Activated CD4-positive, alpha-beta T cell treated with anti-CD3 and anti-CD28 coated beads for 36 hours (primary cell): Measurements from ENCODE around the gene CISTR. TPM values are rescaled to one million over a fixed set of nuclear protein-coding genes. Genes with fewer than 3 reads are reported as not detected.
"Not testable (repeated sequence)": the region's sequence is repeated elsewhere in the genome, so short reads cannot be mapped to it uniquely, and the experiment has no call there.

Experiments used
- ATAC-seq: fragments of 200-7000 bp; cut with Tn5 transposase; one replicate; pipeline ENCODE4 v1.10.0; 2021; ENCODE audit warnings: mild to moderate bottlenecking, moderate library complexity
- CTCF ChIA-PET: fragments of 350-600 bp; sonication (Branson Sonifier 250); formaldehyde crosslinking; loops from one replicate; lab custom pipeline; 2021; ENCODE audit warnings: antibody characterized with exemption; lab: Charles Lee
- POLR2A ChIA-PET: fragments of 350-600 bp; sonication (Branson Sonifier 250); formaldehyde crosslinking; loops from one replicate; lab custom pipeline; 2021; ENCODE audit warnings: antibody characterized with exemption, inconsistent platforms; lab: Charles Lee
- DNase-seq: peaks from one replicate; pipeline ENCODE4 v3.0.0-alpha.2; 2020
- H3K27ac Mint-ChIP-seq: one replicate; pipeline ENCODE4 v1.8.0; 2021; ENCODE audit warnings: mixed read lengths
- H3K27me3 Mint-ChIP-seq: one replicate; pipeline ENCODE4 v1.8.0; 2021; ENCODE audit warnings: mixed read lengths
- H3K36me3 Mint-ChIP-seq: one replicate; pipeline ENCODE4 v1.8.0; 2021; ENCODE audit warnings: low read depth, mixed read lengths
- H3K4me1 Mint-ChIP-seq: one replicate; pipeline ENCODE4 v1.8.0; 2021; ENCODE audit warnings: mixed read lengths
- H3K4me3 Mint-ChIP-seq: one replicate; pipeline ENCODE4 v1.8.0; 2021; ENCODE audit warnings: mild to moderate bottlenecking, moderate library complexity, mixed read lengths
- H3K9me3 Mint-ChIP-seq: one replicate; pipeline ENCODE4 v1.8.0; 2021; ENCODE audit warnings: low read depth, mixed read lengths
- intact Hi-C, 2 experiments: fragments of 100-400 bp; cut with DNase I in 1 of 2; cut with micrococcal nuclease in 1 of 2; formaldehyde crosslinking; loops; one replicate each; pipeline versions ENCODE4 v1.14.2 to v1.15.1; 2022 to 2024; cut with DNase I, micrococcal nuclease
- total RNA-seq, 2 experiments: library from RNA; stranded (reverse); gene quantifications; one replicate each; pipeline ENCODE4 v1.2.3, GENCODE V29; 2021

CISTR gene
- total RNA-seq, 2 experiments from 2014 or later: not detected

- H3K36me3 Mint-ChIP-seq, POLR2A ChIA-PET, H3K9me3 Mint-ChIP-seq, H3K4me1 Mint-ChIP-seq, H3K27ac Mint-ChIP-seq, DNase-seq, ATAC-seq, intact Hi-C loops, H3K4me3 Mint-ChIP-seq: not testable (repeated sequence)
- H3K27me3 Mint-ChIP-seq: peaks cover 67% of the 10 kb centered on the region
- CTCF ChIA-PET: interaction anchor here (0.7 kb wide), 1 partner anchor 38 kb away, joined by 3 read pairs; no protein-coding TSS in a partner anchor
Measured at GRCh38 chr12:53762793-53763192, 11.0 kb upstream of the CISTR start.

GRCh38 chr12:53761306-53761705 is 9.5 kb upstream of the CISTR start:
- H3K27me3 Mint-ChIP-seq: peaks cover 58% of the 10 kb centered on the region
- H3K9me3 Mint-ChIP-seq: no peaks in the 10 kb centered on the region
- peaks cover 5% of the 10 kb centered on the region for H3K4me1 Mint-ChIP-seq
- POLR2A ChIA-PET: interaction anchor here (0.7 kb wide), 1 partner anchor 44 kb away, joined by 4 read pairs; no protein-coding TSS in a partner anchor
- CTCF ChIA-PET: interaction anchor here (0.6 to 1.5 kb wide), 4 partner anchors 14 to 642 kb away, joined by 3 to 7 read pairs (median 6); no protein-coding TSS in a partner anchor
- intact Hi-C loops: no loop called here
- ATAC-seq: no peak
- no peak overlapping the region for H3K4me3 Mint-ChIP-seq
- H3K27ac Mint-ChIP-seq: no peak overlapping the region
- DNase-seq: no peak
- H3K36me3 Mint-ChIP-seq: no peaks in the 10 kb centered on the region

GRCh38 chr12:53759261-53759660 is 7.5 kb upstream of the CISTR start:
- peaks cover 48% of the 10 kb centered on the region for H3K27me3 Mint-ChIP-seq

GRCh38 chr12:53758730-53759103 is 6.9 kb upstream of the CISTR start:
- no peak overlapping the region for H3K27ac Mint-ChIP-seq

More at GRCh38 chr12:53759261-53759660, 7.5 kb upstream of the CISTR start:
- Mint-ChIP-seq H3K27ac (no peak overlapping the region), H3K36me3 (no peaks in the 10 kb centered on the region), H3K4me1 (peaks cover 9% of the 10 kb centered on the region), H3K4me3 (no peak overlapping the region), H3K9me3 (no peaks in the 10 kb centered on the region)
- CTCF ChIA-PET: interaction anchor here (0.9 kb wide), 1 partner anchor 22 kb away, joined by 4 read pairs; no protein-coding TSS in a partner anchor
- POLR2A ChIA-PET: interaction anchor here (0.7 kb wide), 1 partner anchor 32 kb away, joined by 3 read pairs; the partner anchor contains the start of gene CALCOCO1
- DNase-seq (no peak), ATAC-seq (no peak)
- intact Hi-C loops: no loop called here

GRCh38 chr12:53758081-53758729 is 6.4 kb upstream of the CISTR start:
- intact Hi-C loops: no loop called here
- Mint-ChIP-seq H3K27me3 (peaks cover 42% of the 10 kb centered on the region), H3K9me3 (no peaks in the 10 kb centered on the region), H3K4me3 (no peak overlapping the region), H3K4me1 (peaks cover 9% of the 10 kb centered on the region), H3K27ac (no peak overlapping the region), H3K36me3 (no peaks in the 10 kb centered on the region)
- POLR2A ChIA-PET: no interaction called here
- CTCF ChIA-PET: interaction anchor here (0.7 to 3.7 kb wide), 13 partner anchors 8 to 411 kb away, joined by 3 to 92 read pairs (median 5); no protein-coding TSS in a partner anchor
- DNase-seq (no peak), ATAC-seq (no peak)

More at GRCh38 chr12:53758730-53759103, 6.9 kb upstream of the CISTR start:
- intact Hi-C loops: no loop called here
- CTCF ChIA-PET: interaction anchor here (2.1 to 3.7 kb wide), 2 partner anchors 13 to 56 kb away, joined by 9 to 92 read pairs; no protein-coding TSS in a partner anchor
- POLR2A ChIA-PET: no interaction called here
- DNase-seq: no peak
- Mint-ChIP-seq H3K9me3 (no peaks in the 10 kb centered on the region), H3K36me3 (no peaks in the 10 kb centered on the region), H3K4me3 (no peak overlapping the region), H3K27me3 (peaks cover 47% of the 10 kb centered on the region), H3K4me1 (peaks cover 9% of the 10 kb centered on the region)
- no peak for ATAC-seq

- no peaks in the 10 kb centered on the region for H3K9me3 Mint-ChIP-seq
- ATAC-seq (peak; percentile 91), DNase-seq (peak; percentile 94)
- ChIA-PET CTCF (interaction anchor here (0.6 to 3.7 kb wide), 35 partner anchors 9 to 1963 kb away, joined by 3 to 92 read pairs (median 4); partner anchors contain the start of gene RDH5), POLR2A (interaction anchor here (0.5 kb wide), 1 partner anchor 85 kb away, joined by 3 read pairs; no protein-coding TSS in a partner anchor)
- no peak overlapping the region for H3K27ac Mint-ChIP-seq
- peak overlapping the region; percentile 31 for H3K4me3 Mint-ChIP-seq
- H3K36me3 Mint-ChIP-seq: no peaks in the 10 kb centered on the region
- H3K27me3 Mint-ChIP-seq: peaks cover 36% of the 10 kb centered on the region
- peaks cover 9% of the 10 kb centered on the region for H3K4me1 Mint-ChIP-seq
- intact Hi-C loops: loop anchor here in 1 of 2 experiments (1.0 kb wide), 1 partner anchor 11 kb away; no protein-coding TSS in a partner anchor
Measured at GRCh38 chr12:53757101-53757770, 5.5 kb upstream of the CISTR start.

- Mint-ChIP-seq H3K36me3 (no peaks in the 10 kb centered on the region), H3K4me3 (peak overlapping the region; percentile 31), H3K27ac (peak overlapping the region; percentile 43), H3K4me1 (peaks cover 11% of the 10 kb centered on the region), H3K9me3 (no peaks in the 10 kb centered on the region), H3K27me3 (peaks cover 34% of the 10 kb centered on the region)
- ATAC-seq: peak; percentile 21
- intact Hi-C loops: loop anchor here in 1 of 2 experiments (1.0 kb wide), 1 partner anchor 10 kb away; no protein-coding TSS in a partner anchor
- ChIA-PET CTCF (interaction anchor here (0.6 to 3.7 kb wide), 27 partner anchors 10 to 1964 kb away, joined by 3 to 92 read pairs (median 5); partner anchors contain the start of gene RDH5), POLR2A (interaction anchor here (0.6 kb wide), 1 partner anchor 213 kb away, joined by 3 read pairs; no protein-coding TSS in a partner anchor)
- no peak for DNase-seq
Measured at GRCh38 chr12:53756300-53757100, 4.7 kb upstream of the CISTR start.

GRCh38 chr12:53755893-53756292 is 4.1 kb upstream of the CISTR start:
- POLR2A ChIA-PET: no interaction called here
- Mint-ChIP-seq H3K36me3 (no peaks in the 10 kb centered on the region), H3K27ac (no peak overlapping the region), H3K4me3 (no peak overlapping the region), H3K9me3 (no peaks in the 10 kb centered on the region), H3K27me3 (peaks cover 30% of the 10 kb centered on the region), H3K4me1 (peaks cover 11% of the 10 kb centered on the region)
- DNase-seq (no peak), ATAC-seq (no peak)
- intact Hi-C loops: no loop called here
- CTCF ChIA-PET: interaction anchor here (0.7 to 3.7 kb wide), 5 partner anchors 9 to 39 kb away, joined by 3 to 92 read pairs (median 5); no protein-coding TSS in a partner anchor

- intact Hi-C loops: no loop called here
- DNase-seq (no peak), ATAC-seq (no peak)
- POLR2A ChIA-PET: no interaction called here
- Mint-ChIP-seq H3K4me3 (no peak overlapping the region), H3K9me3 (no peaks in the 10 kb centered on the region), H3K27ac (no peak overlapping the region), H3K4me1 (peaks cover 11% of the 10 kb centered on the region), H3K36me3 (no peaks in the 10 kb centered on the region), H3K27me3 (peaks cover 27% of the 10 kb centered on the region)
- CTCF ChIA-PET: interaction anchor here (0.6 to 3.7 kb wide), 6 partner anchors 9 to 53 kb away, joined by 3 to 92 read pairs (median 4); no protein-coding TSS in a partner anchor
Measured at GRCh38 chr12:53755451-53755891, 3.7 kb upstream of the CISTR start.

GRCh38 chr12:53754633-53755264 is 3.0 kb upstream of the CISTR start:
- intact Hi-C loops: no loop called here
- ATAC-seq (no peak), DNase-seq (no peak)
- H3K36me3 Mint-ChIP-seq: no peaks in the 10 kb centered on the region
- no peak overlapping the region for H3K27ac Mint-ChIP-seq
- peaks cover 11% of the 10 kb centered on the region for H3K4me1 Mint-ChIP-seq
- POLR2A ChIA-PET: no interaction called here
- CTCF ChIA-PET: interaction anchor here (0.6 to 3.7 kb wide), 8 partner anchors 9 to 469 kb away, joined by 3 to 92 read pairs (median 4); no protein-coding TSS in a partner anchor
- H3K9me3 Mint-ChIP-seq: no peaks in the 10 kb centered on the region
- H3K27me3 Mint-ChIP-seq: peaks cover 22% of the 10 kb centered on the region
- H3K4me3 Mint-ChIP-seq: no peak overlapping the region
